Adrenal gland (tissue), 12 donors: ENCODE measurements around the gene AZU1. TPM values are rescaled to one million over a fixed set of nuclear protein-coding genes. Genes with fewer than 3 reads are reported as not detected.

Experiments used
- DNase-seq, 7 donors: peaks; one replicate each; pipeline ENCODE4 v3.0.0-alpha.2; 2019 to 2020
- H3K27ac ChIP-seq, 5 donors: fragments of 200-600 bp; sonication (generic) in 4 of 5; 1 replicate in 3 of 5; 2 replicates in 2 of 5; pipeline versions ENCODE4 v1.5.1 to v1.8.0; 2016 to 2020; ENCODE audit warnings: mild to moderate bottlenecking in 1 of 5
- H3K27me3 ChIP-seq: fragments of 200-600 bp; 2 replicates; pipeline ENCODE4 v1.8.0; 2021
- H3K36me3 ChIP-seq, 2 donors: fragments of 200-600 bp; replicated peaks in 1 of 2; 1 replicate in 1 of 2; 2 replicates in 1 of 2; pipeline versions ENCODE4 v1.5.1 to v1.8.0; 2018 to 2022
- H3K4me1 ChIP-seq, 2 donors: fragments of 200-600 bp; replicated peaks in 1 of 2; 1 replicate in 1 of 2; 2 replicates in 1 of 2; pipeline versions ENCODE4 v1.5.1 to v1.8.0; 2018 to 2021
- H3K4me3 ChIP-seq, 4 donors: fragments of 200-600 bp; sonication (generic) in 3 of 4; one replicate each; pipeline ENCODE4 v1.5.1; 2016 to 2018
- H3K9me3 ChIP-seq, 3 donors: fragments of 200-600 bp; sonication (generic) in 1 of 3; replicated peaks in 1 of 3; 1 replicate in 2 of 3; 2 replicates in 1 of 3; pipeline versions ENCODE4 v1.5.1 to v1.8.0; 2016 to 2021
- POLR2A ChIP-seq, 2 donors: fragments of 450-650 bp; IDR thresholded peaks; one replicate each; pipeline ENCODE4 v1.6.1; 2017; ENCODE audit warnings: antibody characterized with exemption in 2 of 2, mild to moderate bottlenecking in 2 of 2, moderate library complexity in 1 of 2
- WGBS, 4 donors: extraction: QIAGEN DNeasy Blood & Tissue Kit in 2 of 4; methylation state at CpG; one replicate each; pipeline versions ENCODE4 v1.1.5 to v1.1.7; 2013 to 2017; 5-methylcytosine and 5-hydroxymethylcytosine counted together
- intact Hi-C, 2 donors: fragments of 100-400 bp; cut with DNase I; formaldehyde crosslinking; loops; one replicate each; pipeline versions ENCODE4 v1.14.1 to v1.15.0; 2022 to 2023
- polyA plus RNA-seq, 3 donors: library from polyadenylated mRNA; stranded (reverse); fragments of 200-250 nt in 2 of 3; fragments of 350-450 nt in 1 of 3; fragmentation: Illumina TruSeq in 1 of 3; extraction: RNeasy Lipid Tissue Mini Kit (QIAGEN cat#74804) in 1 of 3; gene quantifications; one replicate each; pipeline ENCODE4 v1.2.3, GENCODE V29; 2013 to 2014
- total RNA-seq, 9 donors: library from RNA; depleted of rRNA in 4 of 9; stranded (reverse); fragments of >200 nt in 4 of 9; fragments of 120-200 nt in 1 of 9; fragmentation: NEBNext Ultra II Directional in 1 of 9; extraction: Animal tissue kit (Norgen Biotek cat#: 25700) in 1 of 9; gene quantifications; one replicate each; pipeline versions ENCODE4 v1.1.0 to v1.2.4, GENCODE V29; 2013 to 2023
- TF ChIP-seq, protein P1 (sequence below), 6 experiments: fragments of 450-650 bp in 4 of 6; fragments of 200-600 bp in 2 of 6; sonication (generic) in 1 of 6; IDR thresholded peaks; 1 replicate in 5 of 6; 2 replicates in 1 of 6; pipeline versions ENCODE4 v1.5.1 to v1.8.0; 2016 to 2021; ENCODE audit warnings: antibody characterized with exemption in 6 of 6, mild to moderate bottlenecking in 2 of 6, moderate library complexity in 1 of 6
- donor health status: healthy with polysubstance abuse.
- donor health status: Bipolar disorder and iron deficiency.
- donor health status: DM: yes; HTN: yes; CAD: no.
- donor health status: DM: no; HTN: no; CAD: no.
- donor health status: DM: no; HTN: no; CAD: no.
- donor health status: DM: yes; HTN: yes; CAD: no.

The AZU1 gene
- total and polyA plus RNA-seq, 12 donors: 0.11 to 1.1 (median 0.30) TPM; not detected in 5

DNA sequence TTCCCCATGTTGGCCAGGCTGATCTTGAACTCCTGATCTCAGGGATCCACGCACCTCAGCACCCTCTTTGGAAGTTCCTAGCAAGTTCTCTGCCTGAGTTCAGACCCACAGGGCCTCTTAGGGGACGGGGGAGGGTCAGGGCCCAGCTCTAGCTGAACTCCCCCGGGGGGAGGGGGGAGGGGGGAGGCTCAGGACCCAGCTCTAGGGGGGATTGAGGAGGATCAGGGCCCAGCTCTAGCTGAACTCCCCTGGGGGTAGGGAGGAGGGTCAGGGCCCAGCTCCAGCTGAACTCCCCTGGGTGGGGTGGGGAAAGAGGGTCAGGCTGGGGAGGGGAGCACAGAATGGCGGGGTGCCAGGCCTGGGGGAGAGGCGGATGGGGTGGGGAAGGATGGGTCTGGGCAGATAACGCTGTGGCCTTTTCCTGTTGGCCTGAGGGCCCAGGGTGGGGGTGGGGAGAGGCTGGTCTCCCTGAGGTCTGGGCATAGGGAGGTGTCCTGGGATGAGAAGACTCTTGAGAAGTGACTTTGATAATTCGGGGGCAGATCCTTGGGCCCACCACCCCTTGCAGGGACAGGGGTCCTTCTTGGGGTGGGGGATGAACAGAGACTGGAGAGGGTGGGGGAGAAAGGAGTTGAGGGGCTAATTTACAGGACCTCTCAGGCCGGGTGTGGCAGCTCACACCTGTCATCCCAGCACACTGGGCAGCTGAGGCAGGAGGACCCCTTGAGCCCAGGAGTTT is 35.9 kb upstream of the AZU1 start:
- H3K9me3 ChIP-seq: no peaks in the 10 kb centered on the region
- peaks cover 6 to 23% of the 10 kb centered on the region in 2 donors for H3K4me1 ChIP-seq
- no peak overlapping the region for H3K4me3 ChIP-seq
- H3K27me3 ChIP-seq: no peaks in the 10 kb centered on the region
- DNase-seq: peak in 1 of 7 donors; percentile 25
- WGBS, 4 donors: 56 to 81% (median 63%) methylated on average over 4 to 8 of the region's 8 CpGs
- intact Hi-C loops: no loop called here
- TF ChIP-seq, protein P1, sequence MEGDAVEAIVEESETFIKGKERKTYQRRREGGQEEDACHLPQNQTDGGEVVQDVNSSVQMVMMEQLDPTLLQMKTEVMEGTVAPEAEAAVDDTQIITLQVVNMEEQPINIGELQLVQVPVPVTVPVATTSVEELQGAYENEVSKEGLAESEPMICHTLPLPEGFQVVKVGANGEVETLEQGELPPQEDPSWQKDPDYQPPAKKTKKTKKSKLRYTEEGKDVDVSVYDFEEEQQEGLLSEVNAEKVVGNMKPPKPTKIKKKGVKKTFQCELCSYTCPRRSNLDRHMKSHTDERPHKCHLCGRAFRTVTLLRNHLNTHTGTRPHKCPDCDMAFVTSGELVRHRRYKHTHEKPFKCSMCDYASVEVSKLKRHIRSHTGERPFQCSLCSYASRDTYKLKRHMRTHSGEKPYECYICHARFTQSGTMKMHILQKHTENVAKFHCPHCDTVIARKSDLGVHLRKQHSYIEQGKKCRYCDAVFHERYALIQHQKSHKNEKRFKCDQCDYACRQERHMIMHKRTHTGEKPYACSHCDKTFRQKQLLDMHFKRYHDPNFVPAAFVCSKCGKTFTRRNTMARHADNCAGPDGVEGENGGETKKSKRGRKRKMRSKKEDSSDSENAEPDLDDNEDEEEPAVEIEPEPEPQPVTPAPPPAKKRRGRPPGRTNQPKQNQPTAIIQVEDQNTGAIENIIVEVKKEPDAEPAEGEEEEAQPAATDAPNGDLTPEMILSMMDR (IDR thresholded peaks at IDR 0.05): no peak
- no peak for TF ChIP-seq POLR2A (IDR thresholded peaks at IDR 0.05)
- peak overlapping the region in 3 of 5 donors; percentile 26 to 81 (median 38) for H3K27ac ChIP-seq
- no peaks in the 10 kb centered on the region for H3K36me3 ChIP-seq

DNA sequence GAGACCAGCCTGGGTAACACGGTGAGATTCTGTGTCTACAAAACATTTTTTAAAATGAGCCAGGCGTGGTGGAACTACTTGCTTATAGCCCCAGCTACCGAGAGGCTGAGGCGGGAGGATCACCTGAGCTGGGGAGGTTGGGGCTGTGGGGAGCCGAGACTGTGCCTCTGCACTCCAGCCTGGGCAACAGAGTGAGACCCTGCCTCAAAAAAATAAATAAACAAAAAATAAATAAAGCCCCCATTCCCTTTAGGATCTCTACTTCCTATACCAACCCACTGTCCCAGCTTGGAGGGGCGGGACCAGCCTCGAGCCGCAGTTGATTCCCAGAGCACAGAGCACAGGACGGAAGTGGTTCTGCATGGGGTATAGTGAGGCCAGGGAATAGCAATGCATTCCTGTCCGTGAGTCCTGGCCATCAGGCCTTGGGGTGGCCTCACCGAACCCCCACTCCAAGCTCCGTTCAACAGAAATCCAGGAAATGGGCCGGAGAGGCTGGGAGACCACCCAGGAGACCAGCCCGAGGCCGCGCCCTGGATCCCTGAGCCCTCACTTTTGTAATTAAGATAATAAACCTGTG is 35.2 kb upstream of the AZU1 start:
- Histone ChIP-seq H3K9me3 (no peaks in the 10 kb centered on the region), H3K4me1 (peaks cover 6 to 23% of the 10 kb centered on the region in 2 donors), H3K27me3 (no peaks in the 10 kb centered on the region), H3K27ac (peak overlapping the region in 3 of 5 donors; percentile 26 to 81 (median 34)), H3K36me3 (no peaks in the 10 kb centered on the region), H3K4me3 (no peak overlapping the region)
- TF ChIP-seq, protein P1 (IDR thresholded peaks at IDR 0.05): no peak
- no peak for TF ChIP-seq POLR2A (IDR thresholded peaks at IDR 0.05)
- intact Hi-C loops: no loop called here
- 73 to 89% (median 82%) methylated on average over 8 to 16 of the region's 16 CpGs for WGBS, 4 donors
- peak in 2 of 7 donors; percentile 32 to 34 for DNase-seq

DNA sequence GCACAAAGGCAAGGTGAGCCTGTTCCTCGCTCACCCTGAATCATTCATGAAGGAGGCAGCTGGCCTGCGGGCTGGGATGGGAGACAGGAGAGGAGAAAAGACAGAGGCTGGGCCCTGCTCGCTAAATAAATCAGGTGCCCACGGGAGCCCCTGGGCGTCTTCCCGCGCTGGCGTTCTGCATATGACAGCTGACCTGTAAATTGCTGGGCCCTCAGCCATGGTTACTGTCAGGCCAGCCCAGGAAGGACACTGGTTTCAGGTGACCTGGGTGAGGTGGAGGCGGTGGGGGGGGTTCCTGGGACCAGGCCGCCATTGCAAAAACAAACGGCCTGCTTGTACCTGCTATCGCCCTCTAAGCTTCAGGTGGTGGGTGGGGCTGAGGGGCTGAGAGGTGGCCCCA is 33.8 kb upstream of the AZU1 start:
- intact Hi-C loops: no loop called here
- peak in 1 of 7 donors; percentile 24 for DNase-seq
- Histone ChIP-seq H3K36me3 (no peaks in the 10 kb centered on the region), H3K4me1 (peaks cover 6 to 21% of the 10 kb centered on the region in 2 donors), H3K27ac (no peak overlapping the region), H3K9me3 (no peaks in the 10 kb centered on the region), H3K4me3 (no peak overlapping the region), H3K27me3 (no peaks in the 10 kb centered on the region)
- TF ChIP-seq, protein P1 (IDR thresholded peaks at IDR 0.05): no peak
- TF ChIP-seq POLR2A (IDR thresholded peaks at IDR 0.05): no peak
- WGBS, 4 donors: 94 to 98% (median 95%) methylated on average over 10 to 12 of the region's 12 CpGs

DNA sequence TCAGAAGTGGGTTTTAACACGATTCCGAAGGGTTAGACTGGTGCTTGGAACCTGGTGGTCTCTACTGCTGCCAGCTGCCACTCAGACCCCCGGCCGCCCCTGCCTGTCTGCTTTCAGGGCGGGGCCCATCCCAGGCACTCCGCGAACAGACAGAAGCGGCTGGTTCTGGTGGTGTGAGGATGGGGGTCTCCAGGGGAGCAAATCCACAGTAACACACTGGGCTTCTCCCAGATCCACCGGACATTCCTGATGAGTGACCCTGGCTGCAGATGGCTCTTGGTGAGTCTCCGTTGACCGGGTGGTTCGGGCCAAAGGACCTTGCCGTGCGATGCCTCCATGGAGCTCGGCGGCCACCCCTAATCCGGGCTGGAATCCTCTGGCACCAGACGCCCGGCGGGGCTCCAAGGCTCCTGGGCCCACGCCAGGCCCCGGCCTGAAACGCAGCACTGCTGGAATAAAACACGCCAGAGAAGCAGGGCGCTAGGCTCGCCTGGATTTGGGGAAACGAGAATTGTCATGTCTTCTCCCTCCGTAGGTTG is 32.5 kb upstream of the AZU1 start:
- no peaks in the 10 kb centered on the region for H3K9me3 ChIP-seq
- intact Hi-C loops: no loop called here

More for the DNA sequence above, 32.5 kb upstream of the AZU1 start:
- TF ChIP-seq, protein P1 (IDR thresholded peaks at IDR 0.05): no peak
- no peak for TF ChIP-seq POLR2A (IDR thresholded peaks at IDR 0.05)
- H3K36me3 ChIP-seq: peaks cover 0 to 2% of the 10 kb centered on the region in 2 donors
- H3K27ac ChIP-seq: peak overlapping the region in 2 of 5 donors; percentile 8 to 87
- H3K27me3 ChIP-seq: no peaks in the 10 kb centered on the region
- 81 to 96% (median 87%) methylated on average over 8 to 28 of the region's 28 CpGs for WGBS, 4 donors
- H3K4me3 ChIP-seq: no peak overlapping the region
- H3K4me1 ChIP-seq: peaks cover 19 to 23% of the 10 kb centered on the region in 2 donors
- DNase-seq: peak in 2 of 7 donors; percentile 23 to 43
